Mammary epithelial cell (primary cell): ENCODE data around the gene ZNF296.

Source experiments
- EZH2 ChIP-seq: IDR thresholded peaks from 2 replicates; pipeline ENCODE4 v1.6.1; 2012; ENCODE audit warnings: low read length, inconsistent platforms, borderline replicate concordance
- TF ChIP-seq, protein P1 (sequence below), 2 donors: IDR thresholded peaks in 1 of 2; conservative IDR thresholded peaks in 1 of 2; 2 replicates each; pipeline ENCODE4 v1.5.1; 2011 to 2012; ENCODE audit warnings: inconsistent platforms in 2 of 2, low read length in 2 of 2, mild to moderate bottlenecking in 2 of 2, control low read depth in 1 of 2, low read depth in 1 of 2; ENCODE audit not compliant: insufficient read depth in 1 of 2; ENCODE audit errors: extremely low read depth in 1 of 2

GRCh38 chr19:45103508-45104319, 27.4 kb upstream of the ZNF296 start:
- TF ChIP-seq EZH2, result no peak
- TF ChIP-seq, protein P1, sequence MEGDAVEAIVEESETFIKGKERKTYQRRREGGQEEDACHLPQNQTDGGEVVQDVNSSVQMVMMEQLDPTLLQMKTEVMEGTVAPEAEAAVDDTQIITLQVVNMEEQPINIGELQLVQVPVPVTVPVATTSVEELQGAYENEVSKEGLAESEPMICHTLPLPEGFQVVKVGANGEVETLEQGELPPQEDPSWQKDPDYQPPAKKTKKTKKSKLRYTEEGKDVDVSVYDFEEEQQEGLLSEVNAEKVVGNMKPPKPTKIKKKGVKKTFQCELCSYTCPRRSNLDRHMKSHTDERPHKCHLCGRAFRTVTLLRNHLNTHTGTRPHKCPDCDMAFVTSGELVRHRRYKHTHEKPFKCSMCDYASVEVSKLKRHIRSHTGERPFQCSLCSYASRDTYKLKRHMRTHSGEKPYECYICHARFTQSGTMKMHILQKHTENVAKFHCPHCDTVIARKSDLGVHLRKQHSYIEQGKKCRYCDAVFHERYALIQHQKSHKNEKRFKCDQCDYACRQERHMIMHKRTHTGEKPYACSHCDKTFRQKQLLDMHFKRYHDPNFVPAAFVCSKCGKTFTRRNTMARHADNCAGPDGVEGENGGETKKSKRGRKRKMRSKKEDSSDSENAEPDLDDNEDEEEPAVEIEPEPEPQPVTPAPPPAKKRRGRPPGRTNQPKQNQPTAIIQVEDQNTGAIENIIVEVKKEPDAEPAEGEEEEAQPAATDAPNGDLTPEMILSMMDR (conservative IDR thresholded peaks at IDR 0.05 in 1 of 2, IDR thresholded peaks at IDR 0.05 in 1 of 2; ENCODE audit: extremely low read depth in 1 of 2, insufficient read depth in 1 of 2, low read depth in 1 of 2, low read length in 2 of 2), result peak in 1 of 2 donors; percentile 17
